HCT116 (cell line): Measurements from ENCODE around the gene BDNF. TPM values are rescaled to one million over a fixed set of nuclear protein-coding genes. Genes with fewer than 3 reads are reported as not detected.

Experiments used
- ATAC-seq: fragments of 200-7000 bp; cut with Tn5 transposase; 2 replicates; pipeline ENCODE4 v1.9.1; 2020; ENCODE audit warnings: mild to moderate bottlenecking, moderate library complexity
- BruUV-seq: library from RNA; stranded (reverse); fragments of 400-500 nt; replicated peaks from 2 replicates; lab custom pipeline; 2021; lab: Mats Ljungman, UMichigan
- CTCF ChIA-PET: fragments of 300-600 bp; sonication (Branson Sonifier 250); formaldehyde crosslinking; loops from one replicate; lab custom pipeline; 2021; ENCODE audit warnings: antibody characterized with exemption; lab: Charles Lee
- POLR2A ChIA-PET: fragments of 300-600, 350-600 bp; sonication (Branson Sonifier 250); formaldehyde crosslinking; loops from one replicate; lab custom pipeline; 2021; ENCODE audit warnings: antibody characterized with exemption; lab: Charles Lee
- RAD21 ChIA-PET, 2 experiments: fragments of 300-600 bp; sonication (Branson Sonifier 250); formaldehyde crosslinking; loops; one replicate each; lab custom pipeline; 2023; ENCODE audit warnings: low total read pairs in 2 of 2; ENCODE audit not compliant: uncharacterized antibody in 2 of 2, unreplicated experiment in 2 of 2, low non-redundant PET in 1 of 2; lab: Charles Lee
- DNase-seq: peaks from one replicate; pipeline ENCODE4 v3.0.0-alpha.2; 2010; ENCODE audit warnings: low read depth, low spot score
- H2AFZ ChIP-seq: fragments of 200-600 bp; shearing (Covaris generic), sonication (generic); 2 replicates; pipeline ENCODE4 v1.6.1; 2017; ENCODE audit warnings: low read depth, mixed run types, mixed read lengths, antibody characterized with exemption, low read length; ENCODE audit not compliant: poor library complexity, severe bottlenecking
- H3K27ac ChIP-seq: 2 replicates; pipeline ENCODE4 v1.5.1; 2012; ENCODE audit warnings: low read depth, low read length
- H3K27me3 ChIP-seq: fragments of 200-600 bp; sonication (generic); 2 replicates; pipeline ENCODE4 v1.6.1; 2016; ENCODE audit warnings: mixed run types, low read length, mixed read lengths; ENCODE audit not compliant: insufficient read depth
- H3K36me3 ChIP-seq, 2 experiments: fragments of 200-500 bp in 1 of 2; fragments of 200-600 bp in 1 of 2; sonication (Bioruptor generic) in 1 of 2; sonication (generic) in 1 of 2; 2 replicates each; pipeline versions ENCODE4 v1.5.1 to v1.6.1; 2014 to 2016; ENCODE audit warnings: low read length in 2 of 2, inconsistent platforms in 1 of 2, mixed read lengths in 1 of 2, mixed run types in 1 of 2; ENCODE audit not compliant: insufficient read depth in 2 of 2, control insufficient read depth in 1 of 2
- H3K4me1 ChIP-seq, 2 experiments: fragments of 200-600 bp in 1 of 2; sonication (generic) in 1 of 2; 2 replicates each; pipeline versions ENCODE4 v1.5.1 to v1.6.1; 2012 to 2017; ENCODE audit warnings: low read length in 2 of 2, inconsistent platforms in 1 of 2, mild to moderate bottlenecking in 1 of 2, mixed read lengths in 1 of 2, mixed run types in 1 of 2, moderate library complexity in 1 of 2; ENCODE audit not compliant: insufficient read depth in 2 of 2, control insufficient read depth in 1 of 2
- H3K4me2 ChIP-seq: fragments of 200-600 bp; sonication (generic); 2 replicates; pipeline ENCODE4 v1.6.1; 2017; ENCODE audit warnings: mixed run types, low read length, mixed read lengths
- H3K4me3 ChIP-seq, 2 experiments: fragments of 200-600 bp in 1 of 2; sonication (generic) in 1 of 2; replicated peaks in 1 of 2; 2 replicates each; pipeline ENCODE4 v1.5.1; 2011 to 2016; ENCODE audit warnings: low read length in 2 of 2, control low read depth in 1 of 2, low read depth in 1 of 2, mild to moderate bottlenecking in 1 of 2, mixed read lengths in 1 of 2, mixed run types in 1 of 2
- H3K79me2 ChIP-seq: fragments of 200-600 bp; sonication (generic); 2 replicates; pipeline ENCODE4 v1.6.1; 2017; ENCODE audit warnings: mild to moderate bottlenecking, mixed run types, low read length, moderate library complexity, mixed read lengths; ENCODE audit not compliant: insufficient read depth
- H3K9ac ChIP-seq: fragments of 200-600 bp; sonication (generic); 2 replicates; pipeline ENCODE4 v1.6.1; 2016; ENCODE audit warnings: low read length, mixed read lengths
- H3K9me2 ChIP-seq: fragments of 200-600 bp; sonication (generic), shearing (Covaris generic); 2 replicates; pipeline ENCODE4 v1.6.1; 2017; ENCODE audit warnings: mixed run types, mild to moderate bottlenecking, moderate library complexity; ENCODE audit not compliant: insufficient read depth
- H3K9me3 ChIP-seq, 2 experiments: fragments of 200-500 bp in 1 of 2; fragments of 200-600 bp in 1 of 2; sonication (Bioruptor generic) in 1 of 2; sonication (generic) in 1 of 2; 2 replicates each; pipeline ENCODE4 v1.6.1; 2014 to 2017; ENCODE audit warnings: low read length in 2 of 2, mixed read lengths in 2 of 2, inconsistent platforms in 1 of 2, low read depth in 1 of 2, mild to moderate bottlenecking in 1 of 2, mixed run types in 1 of 2, moderate library complexity in 1 of 2; ENCODE audit not compliant: control insufficient read depth in 1 of 2, insufficient read depth in 1 of 2
- H4K20me1 ChIP-seq: fragments of 200-600 bp; sonication (generic), shearing (Covaris generic); 2 replicates; pipeline ENCODE4 v1.6.1; 2017; ENCODE audit warnings: mixed run types, mild to moderate bottlenecking, moderate library complexity; ENCODE audit not compliant: insufficient read depth
- ATF3 ChIP-seq: IDR thresholded peaks from 2 replicates; pipeline ENCODE4 v1.6.1; 2012
- CEBPB ChIP-seq: IDR thresholded peaks from 2 replicates; pipeline ENCODE4 v1.6.1; 2012; ENCODE audit warnings: low read depth
- EZH2 ChIP-seq: fragments of 200-600 bp; sonication (generic); IDR thresholded peaks from 2 replicates; pipeline ENCODE4 v1.6.1; 2017; ENCODE audit warnings: antibody characterized with exemption, mixed run types
- EZH2phosphoT487 ChIP-seq: fragments of 200-600 bp; IDR thresholded peaks from 2 replicates; pipeline ENCODE4 v1.6.1; 2018; ENCODE audit warnings: antibody characterized with exemption, borderline replicate concordance
- POLR2A ChIP-seq: IDR thresholded peaks from 2 replicates; pipeline ENCODE4 v1.7.0; 2011; ENCODE audit warnings: borderline replicate concordance; ENCODE audit not compliant: insufficient read depth, insufficient read length; ENCODE audit errors: extremely low read depth
- POLR2AphosphoS5 ChIP-seq: IDR thresholded peaks from 2 replicates; pipeline ENCODE4 v1.6.1; 2011; ENCODE audit warnings: mild to moderate bottlenecking, low read depth, low read length, moderate library complexity
- RAD21 ChIP-seq: IDR thresholded peaks from 2 replicates; pipeline ENCODE4 v1.6.1; 2012; ENCODE audit warnings: low read depth, mild to moderate bottlenecking
- SIN3A ChIP-seq: IDR thresholded peaks from 2 replicates; pipeline ENCODE4 v1.6.1; 2012; ENCODE audit warnings: low read depth
- SP1 ChIP-seq: IDR thresholded peaks from 2 replicates; pipeline ENCODE4 v1.6.1; 2012; ENCODE audit warnings: low read depth
- SRF ChIP-seq: IDR thresholded peaks from 2 replicates; pipeline ENCODE4 v1.6.1; 2012; ENCODE audit warnings: low read depth
- YY1 ChIP-seq: IDR thresholded peaks from 2 replicates; pipeline ENCODE4 v1.6.1; 2011; ENCODE audit warnings: low read length, low read depth, moderate library complexity, mild to moderate bottlenecking; ENCODE audit not compliant: insufficient replicate concordance; ENCODE audit errors: extremely low read depth
- ZFX ChIP-seq: fragments of 450-650 bp; IDR thresholded peaks from 2 replicates; pipeline ENCODE4 v1.6.1; 2017
- ZNF274 ChIP-seq: fragments of 200-500 bp; sonication (Bioruptor generic); IDR thresholded peaks from 2 replicates; pipeline ENCODE4 v1.6.1; 2014; ENCODE audit warnings: mild to moderate bottlenecking, low read depth, low read length, inconsistent platforms
- intact Hi-C: fragments of 100-400 bp; cut with micrococcal nuclease; formaldehyde crosslinking; loops from 2 replicates; pipeline ENCODE4 v1.10.0; 2022
- total RNA-seq: library from RNA; stranded (reverse); gene quantifications from one replicate; pipeline ENCODE4 v1.2.1, GENCODE V29; 2021; ENCODE audit not compliant: unreplicated experiment
- TF ChIP-seq, protein P1 (sequence below), 3 experiments: fragments of 200-600 bp in 1 of 3; sonication (generic) in 1 of 3; IDR thresholded peaks in 2 of 3; conservative IDR thresholded peaks in 1 of 3; 2 replicates each; pipeline ENCODE4 v1.5.1; 2012 to 2017; ENCODE audit warnings: low read depth in 2 of 3, low read length in 2 of 3, antibody characterized with exemption in 1 of 3, borderline replicate concordance in 1 of 3, control low read depth in 1 of 3, mild to moderate bottlenecking in 1 of 3, mixed read lengths in 1 of 3, mixed run types in 1 of 3, moderate library complexity in 1 of 3; ENCODE audit not compliant: insufficient read depth in 1 of 3

BDNF gene
- total RNA-seq, 1 experiment from 2014 or later, result 22.0 TPM

DNA sequence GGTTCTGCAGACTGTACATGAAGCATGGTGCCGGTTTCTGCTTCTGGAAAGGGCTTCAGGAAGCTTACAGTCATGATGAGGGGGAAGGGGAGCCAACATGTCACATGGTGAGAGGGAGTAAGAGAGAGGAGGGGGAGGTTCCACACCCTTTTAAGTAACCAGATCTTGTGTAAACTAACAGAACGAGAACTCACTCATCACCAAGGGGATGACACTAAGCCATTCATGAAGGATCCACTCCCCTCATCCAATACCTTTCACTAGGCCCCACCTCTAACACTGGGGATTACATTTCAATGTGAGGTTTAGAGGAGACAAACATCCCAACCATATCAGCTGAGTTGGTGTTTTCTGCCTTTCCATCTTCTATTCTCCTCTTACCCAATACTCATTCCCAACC is 83.5 kb downstream of the BDNF start:
- intact Hi-C loops, result no loop called here
- H3K4me2 ChIP-seq, result no peak overlapping the region
- no peaks in the 10 kb centered on the region for H4K20me1 ChIP-seq
- ATAC-seq (no peak), DNase-seq (no peak)
- H3K36me3 ChIP-seq, result no peaks in the 10 kb centered on the region
- no peak overlapping the region for H2AFZ ChIP-seq
- H3K9ac ChIP-seq, result no peak overlapping the region
- no peak for TF ChIP-seq ATF3
- H3K27ac ChIP-seq, result no peak overlapping the region
- no peaks in the 10 kb centered on the region for H3K27me3 ChIP-seq
- H3K4me3 ChIP-seq, result no peak overlapping the region
- H3K9me2 ChIP-seq, result no peaks in the 10 kb centered on the region
- no peaks in the 10 kb centered on the region for H3K9me3 ChIP-seq
- ChIA-PET POLR2A (no interaction called here), RAD21 (no interaction called here), CTCF (no interaction called here)
- no peaks in the 10 kb centered on the region for H3K79me2 ChIP-seq
- peaks cover 0 to 6% of the 10 kb centered on the region in 2 experiments; a peak in 1 of 4 replicates for H3K4me1 ChIP-seq
- BruUV-seq, result no TSS peak

DNA sequence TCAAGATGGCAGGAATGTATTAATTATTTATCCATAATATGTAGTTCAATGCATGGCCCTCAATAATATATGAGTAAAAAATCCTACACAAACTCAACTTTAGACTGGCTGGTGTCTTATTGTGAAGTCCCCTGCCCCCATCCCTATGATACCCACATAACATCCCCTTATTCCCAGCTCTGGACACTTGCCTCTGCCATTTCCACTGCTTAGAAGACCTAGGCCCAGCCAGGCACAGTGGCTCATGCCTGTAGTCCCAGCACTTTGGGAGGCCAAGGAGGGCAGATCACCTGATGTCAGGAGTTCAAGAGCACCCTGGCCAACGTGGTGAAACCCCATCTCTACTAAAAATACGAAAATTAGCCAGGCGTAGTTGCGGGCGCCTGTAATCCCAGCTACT is 84.4 kb downstream of the BDNF start:
- no peaks in the 10 kb centered on the region for H3K27me3 ChIP-seq
- no peak for ATAC-seq
- H3K79me2 ChIP-seq, result no peaks in the 10 kb centered on the region
- BruUV-seq, result no TSS peak
- H3K4me1 ChIP-seq, result peaks cover 0 to 6% of the 10 kb centered on the region in 2 experiments; a peak in 1 of 4 replicates
- H3K27ac ChIP-seq, result no peak overlapping the region
- no peaks in the 10 kb centered on the region for H3K9me3 ChIP-seq
- TF ChIP-seq EZH2 (no peak), ZNF274 (no peak), SP1 (no peak), SRF (no peak), SIN3A (no peak), POLR2AphosphoS5 (no peak), YY1 (no peak), CEBPB (no peak), POLR2A (no peak), EZH2phosphoT487 (no peak), RAD21 (no peak), ZFX (no peak)
- TF ChIP-seq, protein P1, sequence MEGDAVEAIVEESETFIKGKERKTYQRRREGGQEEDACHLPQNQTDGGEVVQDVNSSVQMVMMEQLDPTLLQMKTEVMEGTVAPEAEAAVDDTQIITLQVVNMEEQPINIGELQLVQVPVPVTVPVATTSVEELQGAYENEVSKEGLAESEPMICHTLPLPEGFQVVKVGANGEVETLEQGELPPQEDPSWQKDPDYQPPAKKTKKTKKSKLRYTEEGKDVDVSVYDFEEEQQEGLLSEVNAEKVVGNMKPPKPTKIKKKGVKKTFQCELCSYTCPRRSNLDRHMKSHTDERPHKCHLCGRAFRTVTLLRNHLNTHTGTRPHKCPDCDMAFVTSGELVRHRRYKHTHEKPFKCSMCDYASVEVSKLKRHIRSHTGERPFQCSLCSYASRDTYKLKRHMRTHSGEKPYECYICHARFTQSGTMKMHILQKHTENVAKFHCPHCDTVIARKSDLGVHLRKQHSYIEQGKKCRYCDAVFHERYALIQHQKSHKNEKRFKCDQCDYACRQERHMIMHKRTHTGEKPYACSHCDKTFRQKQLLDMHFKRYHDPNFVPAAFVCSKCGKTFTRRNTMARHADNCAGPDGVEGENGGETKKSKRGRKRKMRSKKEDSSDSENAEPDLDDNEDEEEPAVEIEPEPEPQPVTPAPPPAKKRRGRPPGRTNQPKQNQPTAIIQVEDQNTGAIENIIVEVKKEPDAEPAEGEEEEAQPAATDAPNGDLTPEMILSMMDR (IDR thresholded peaks at IDR 0.05 in 2 of 3, conservative IDR thresholded peaks at IDR 0.05 in 1 of 3; ENCODE audit: borderline replicate concordance in 1 of 3, insufficient read depth in 1 of 3, low read depth in 2 of 3, low read length in 2 of 3), result no peak
- H3K9me2 ChIP-seq, result no peaks in the 10 kb centered on the region
- no peak overlapping the region for H2AFZ ChIP-seq
- ChIA-PET CTCF (no interaction called here), RAD21 (no interaction called here), POLR2A (no interaction called here)
- H3K36me3 ChIP-seq, result no peaks in the 10 kb centered on the region
- no peak overlapping the region for H3K4me3 ChIP-seq
- no peak overlapping the region for H3K4me2 ChIP-seq
- no peak for DNase-seq
- H4K20me1 ChIP-seq, result no peaks in the 10 kb centered on the region
- intact Hi-C loops, result no loop called here
- H3K9ac ChIP-seq, result no peak overlapping the region
